AG08395 (cell line): ENCODE results near the gene SLIT1.

Experiments
- DNase-seq: peaks from one replicate; pipeline ENCODE4 v3.0.0; 2012; ENCODE audit warnings: mixed read lengths, low spot score

Gene SLIT1

DNA sequence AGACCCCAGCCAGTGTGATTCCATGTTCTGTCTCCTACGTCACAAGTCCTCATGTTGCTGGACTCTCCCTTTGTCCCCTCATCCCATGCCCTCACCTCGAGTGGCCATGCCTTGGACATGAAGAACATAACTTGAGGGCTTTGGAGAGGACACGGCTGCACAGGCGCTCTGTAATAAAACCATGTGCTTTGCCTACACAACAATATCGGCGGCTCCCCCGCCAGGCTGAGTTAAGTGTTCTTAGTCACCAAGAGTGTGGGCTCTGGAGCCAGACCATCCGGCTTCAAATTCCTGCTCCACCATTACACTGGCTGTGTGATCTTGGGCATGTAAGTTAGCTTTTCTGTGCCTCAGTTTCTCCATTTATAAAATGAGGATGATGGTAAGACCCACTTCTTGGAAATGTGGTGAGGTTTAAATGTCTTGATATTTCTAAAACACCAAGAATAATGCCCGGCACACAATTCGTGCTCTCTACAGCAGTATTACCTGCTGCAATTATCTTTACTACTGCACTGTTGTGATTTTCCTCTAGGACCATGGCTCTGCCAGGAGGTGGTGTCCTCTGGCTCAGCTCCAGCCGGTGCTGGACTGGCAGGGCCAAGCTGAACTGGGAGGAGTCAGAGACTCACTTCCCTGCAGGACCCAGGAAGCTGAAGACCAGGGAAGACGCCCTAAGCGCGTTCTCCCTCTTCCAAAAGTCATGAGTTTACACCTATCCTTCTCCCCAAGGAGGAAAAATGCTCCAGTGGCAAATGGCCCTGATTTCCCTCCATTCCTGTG is 15.7 kb downstream of the SLIT1 start:
- DNase-seq, result no peak

- no peak for DNase-seq
Observed at GRCh38 chr10:97169063-97169462, 16.7 kb downstream of the SLIT1 start.

- DNase-seq, result no peak
Observed at GRCh38 chr10:97168645-97169044, 17.1 kb downstream of the SLIT1 start.

GRCh38 chr10:97165499-97165898 is 20.3 kb downstream of the SLIT1 start:
- DNase-seq, result no peak

GRCh38 chr10:97163781-97164501 is 21.8 kb downstream of the SLIT1 start:
- DNase-seq, result no peak

GRCh38 chr10:97163181-97163580 is 22.6 kb downstream of the SLIT1 start:
- no peak for DNase-seq

DNA sequence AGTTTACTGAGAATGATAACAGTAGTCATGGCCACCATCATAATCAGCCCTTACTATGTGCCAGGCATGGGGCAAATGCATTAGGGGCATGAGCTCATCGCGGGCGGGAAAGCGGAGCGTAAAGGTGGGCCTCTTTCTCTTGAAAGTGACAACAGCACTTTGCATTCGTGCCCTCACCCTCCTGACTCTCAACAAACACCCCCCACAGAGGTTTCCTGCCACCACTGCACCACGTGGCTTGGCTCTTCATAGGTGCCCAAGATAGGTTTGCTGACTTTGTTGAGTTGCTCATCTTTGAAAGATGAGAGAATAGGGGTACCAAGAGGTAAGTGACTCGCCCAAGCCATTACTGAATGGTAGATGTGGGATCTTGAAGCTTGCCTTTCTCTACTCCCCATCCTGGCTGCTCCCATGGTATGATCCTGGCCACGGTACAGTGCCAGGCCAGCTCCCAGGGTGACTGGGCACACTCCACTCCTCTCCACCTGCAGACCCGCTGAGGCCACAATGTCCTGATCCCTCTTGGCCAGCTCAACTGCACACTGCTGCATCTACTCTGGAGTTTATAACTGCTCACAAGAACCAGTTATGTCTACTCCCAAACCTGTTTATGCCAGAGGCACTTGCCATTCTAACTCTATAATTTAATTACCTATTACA is 26.0 kb downstream of the SLIT1 start:
- no peak for DNase-seq

GRCh38 chr10:97157578-97158095 is 28.1 kb downstream of the SLIT1 start:
- DNase-seq, result no peak

GRCh38 chr10:97154781-97155180 is 31.0 kb downstream of the SLIT1 start:
- no peak for DNase-seq

DNA sequence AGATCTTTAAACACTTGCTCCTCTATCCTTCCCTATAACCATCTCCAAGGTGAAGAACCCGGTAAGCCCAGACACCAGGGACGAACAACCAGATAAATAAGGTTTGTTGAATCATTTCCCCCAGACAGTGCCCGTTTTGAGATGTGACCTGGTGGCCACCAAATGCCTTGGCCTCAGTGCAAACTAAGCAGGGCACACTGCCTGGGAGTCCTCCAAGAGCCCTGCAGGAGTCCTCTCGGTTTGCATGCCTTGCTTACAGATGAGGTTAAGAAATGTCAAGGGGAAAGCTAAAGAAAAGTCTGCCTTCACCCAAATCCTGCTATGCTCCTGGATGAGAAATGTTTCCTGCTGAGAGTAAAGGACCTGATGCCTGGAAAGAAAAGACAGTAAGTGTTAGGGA is 31.6 kb downstream of the SLIT1 start:
- DNase-seq, result no peak

- no peak for DNase-seq
Observed at GRCh38 chr10:97153270-97153850, 32.4 kb downstream of the SLIT1 start.

DNA sequence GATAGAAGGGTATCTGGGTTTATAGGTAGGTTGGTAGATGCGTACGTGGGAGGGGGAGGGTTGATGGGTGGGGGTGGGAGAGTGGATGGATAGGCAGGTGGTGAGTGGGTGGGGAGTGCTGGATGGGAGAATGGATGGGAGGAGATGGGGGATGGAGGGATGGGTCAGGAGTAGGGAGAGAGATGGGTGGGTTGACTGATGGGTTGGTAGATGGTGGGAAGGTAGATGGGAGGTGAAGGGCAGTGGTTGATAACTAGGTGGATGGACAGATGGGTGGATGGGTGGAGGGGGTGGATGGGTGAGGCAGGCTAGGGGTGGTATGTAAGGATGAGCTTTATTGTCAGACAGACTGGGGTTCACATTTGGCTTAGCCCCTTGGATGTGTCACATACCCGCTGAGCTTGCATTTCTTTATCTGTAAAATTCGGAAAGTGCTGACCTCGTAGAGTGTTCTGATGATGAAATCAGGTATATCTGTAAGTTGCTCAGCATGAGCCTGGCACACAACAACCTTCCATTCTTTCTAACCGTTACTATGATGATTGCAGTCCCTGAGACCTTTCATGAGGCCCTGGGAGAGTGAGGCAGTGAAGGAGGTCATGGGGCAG is 34.3 kb downstream of the SLIT1 start:
- no peak for DNase-seq

GRCh38 chr10:97150616-97151015 is 35.1 kb downstream of the SLIT1 start:
- no peak for DNase-seq

- DNase-seq, result no peak
Observed at GRCh38 chr10:97150013-97150595, 35.7 kb downstream of the SLIT1 start.

DNA sequence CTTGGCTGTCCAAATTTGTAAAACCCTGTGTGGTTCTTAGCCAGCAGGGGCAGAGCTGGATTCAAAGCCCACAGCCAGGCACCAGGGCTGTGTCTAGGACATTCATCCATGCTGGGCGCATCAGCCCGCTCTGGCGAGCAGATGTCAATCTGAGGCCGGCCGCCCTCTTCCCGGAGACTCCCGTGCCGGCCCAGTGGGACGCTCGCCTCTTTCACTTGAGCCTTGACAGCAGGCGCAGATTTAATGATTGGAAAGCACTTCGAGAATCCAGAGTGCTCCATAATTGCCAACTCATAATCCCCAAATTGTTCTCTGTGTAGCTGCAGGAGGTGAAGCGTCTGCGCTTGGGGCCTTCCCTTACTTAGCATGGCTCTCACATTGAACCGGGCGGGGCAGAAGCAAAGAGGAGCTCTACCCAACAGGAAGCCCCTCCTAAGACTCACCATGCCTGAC is 36.7 kb downstream of the SLIT1 start:
- no peak for DNase-seq

GRCh38 chr10:97144297-97144696 is 41.5 kb downstream of the SLIT1 start:
- no peak for DNase-seq

- DNase-seq, result no peak
Observed at GRCh38 chr10:97142834-97143233, 42.9 kb downstream of the SLIT1 start.

- no peak for DNase-seq
Observed at GRCh38 chr10:97140902-97141745, 44.6 kb downstream of the SLIT1 start.

- DNase-seq, result no peak
Observed at GRCh38 chr10:97140049-97140846, 45.5 kb downstream of the SLIT1 start.

- DNase-seq, result no peak
Observed at GRCh38 chr10:97139651-97140048, 46.1 kb downstream of the SLIT1 start.
